Psoas muscle (tissue), 8 donors: ENCODE measurements around the gene TCFL5. TPM values are rescaled to one million over a fixed set of nuclear protein-coding genes. Genes with fewer than 3 reads are reported as not detected.
A peak's percentile ranks its signal among the peaks of the same experiment; 100 is the strongest.

Experiments
- ATAC-seq, 4 donors: fragments of 200-7000 bp; cut with Tn5 transposase; one replicate each; pipeline ENCODE4 v1.9.1; 2020; ENCODE audit warnings: moderate library complexity in 3 of 4, mild to moderate bottlenecking in 2 of 4
- DNase-seq, 2 donors: peaks; one replicate each; pipeline ENCODE4 v3.0.0-alpha.2; 2020
- H3K27ac ChIP-seq: fragments of 200-600 bp; one replicate; pipeline ENCODE4 v1.8.0; 2022
- H3K27me3 ChIP-seq, 3 donors: fragments of 200-600 bp in 1 of 3; one replicate each; pipeline versions ENCODE4 v1.6.1 to v1.8.0; 2013 to 2022; ENCODE audit warnings: low read length in 2 of 3, mild to moderate bottlenecking in 2 of 3, moderate library complexity in 1 of 3; ENCODE audit not compliant: insufficient read depth in 3 of 3
- H3K36me3 ChIP-seq, 2 donors: fragments of 200-600 bp in 1 of 2; one replicate each; pipeline versions ENCODE4 v1.6.1 to v1.8.0; 2013 to 2022; ENCODE audit warnings: low read depth in 1 of 2, mild to moderate bottlenecking in 1 of 2, moderate library complexity in 1 of 2; ENCODE audit not compliant: insufficient read depth in 1 of 2
- H3K4me1 ChIP-seq: fragments of 200-600 bp; one replicate; pipeline ENCODE4 v1.8.0; 2022
- H3K4me3 ChIP-seq: fragments of 200-600 bp; one replicate; pipeline ENCODE4 v1.8.0; 2022; ENCODE audit warnings: mild to moderate bottlenecking
- H3K9me3 ChIP-seq: fragments of 200-600 bp; one replicate; pipeline ENCODE4 v1.8.0; 2022
- CTCF ChIP-seq: fragments of 200-600 bp; IDR thresholded peaks from one replicate; pipeline ENCODE4 v1.8.0; 2022; ENCODE audit warnings: antibody characterized with exemption
- WGBS, 3 donors: extraction: QIAGEN DNeasy Blood & Tissue Kit; methylation state at CpG; one replicate each; pipeline versions ENCODE4 v1.1.6 to v1.1.7; 2013; 5-methylcytosine and 5-hydroxymethylcytosine counted together
- intact Hi-C, 2 donors: fragments of 100-400 bp; cut with DNase I; formaldehyde crosslinking; loops; one replicate each; pipeline versions ENCODE4 v1.11.0 to v1.14.2; 2022
- polyA plus RNA-seq, 3 donors: library from polyadenylated mRNA; stranded (reverse); fragments of 200-250 nt; gene quantifications; one replicate each; pipeline ENCODE4 v1.2.3, GENCODE V29; 2013
- total RNA-seq, 4 donors: library from RNA; stranded (reverse); fragmentation: NEBNext Ultra II Directional in 2 of 4; extraction: Animal tissue kit (Norgen Biotek cat#: 25700) in 2 of 4; gene quantifications; one replicate each; pipeline versions ENCODE4 v1.2.1 to v1.2.4, GENCODE V29; 2021 to 2023
- donor health status: healthy with polysubstance abuse.
- donor health status: DM: no; HTN: no; CAD: no; lungs with moderate emphysema.
- donor health status: Bipolar disorder and iron deficiency.
- donor health status: healthy.
- donor health status: DM: yes; HTN: yes; CAD: no.
- donor health status: DM: no; HTN: no; CAD: no.
- donor health status: DM: no; HTN: no; CAD: no.
- donor health status: DM: yes; HTN: yes; CAD: no.

The TCFL5 gene
- total and polyA plus RNA-seq, 7 donors = 2.3 to 5.2 (median 3.9) TPM

GRCh38 chr20:62830251-62830650, 31.4 kb downstream of the TCFL5 start:
- H3K9me3 ChIP-seq = no peaks in the 10 kb centered on the region
- peak in 1 of 2 donors; percentile 36 for DNase-seq
- no peak overlapping the region for H3K27ac ChIP-seq
- ATAC-seq = no peak
- H3K27me3 ChIP-seq = peaks cover 0 to 29% (median 9%) of the 10 kb centered on the region in 3 donors
- 92 to 96% (median 93%) methylated on average over 9 to 14 of the region's 14 CpGs for WGBS, 3 donors
- no peak overlapping the region for H3K4me3 ChIP-seq
- TF ChIP-seq CTCF = no peak
- H3K36me3 ChIP-seq = no peaks in the 10 kb centered on the region
- intact Hi-C loops = no loop called here
- no peaks in the 10 kb centered on the region for H3K4me1 ChIP-seq

GRCh38 chr20:62829231-62830230, 32.1 kb downstream of the TCFL5 start:
- DNase-seq = peak in 1 of 2 donors; percentile 43
- no peaks in the 10 kb centered on the region for H3K36me3 ChIP-seq

GRCh38 chr20:62828511-62829230, 33.0 kb downstream of the TCFL5 start:
- no peaks in the 10 kb centered on the region for H3K36me3 ChIP-seq
- no peak for TF ChIP-seq CTCF
- WGBS, 3 donors = 74 to 80% (median 80%) methylated on average over 29 of the region's 29 CpGs
- H3K4me1 ChIP-seq = no peaks in the 10 kb centered on the region
- peaks cover 0 to 27% (median 9%) of the 10 kb centered on the region in 3 donors for H3K27me3 ChIP-seq
- no peak overlapping the region for H3K4me3 ChIP-seq
- no peaks in the 10 kb centered on the region for H3K9me3 ChIP-seq
- intact Hi-C loops = no loop called here
- H3K27ac ChIP-seq = no peak overlapping the region
- DNase-seq (no peak), ATAC-seq (no peak)

More at GRCh38 chr20:62829231-62830230, 32.1 kb downstream of the TCFL5 start:
- TF ChIP-seq CTCF = no peak
- WGBS, 3 donors = 91 to 96% (median 92%) methylated on average over 26 to 32 of the region's 32 CpGs
- Histone ChIP-seq H3K9me3 (no peaks in the 10 kb centered on the region), H3K27me3 (peaks cover 0 to 27% (median 9%) of the 10 kb centered on the region in 3 donors), H3K4me3 (no peak overlapping the region), H3K27ac (no peak overlapping the region), H3K4me1 (no peaks in the 10 kb centered on the region)
- ATAC-seq = no peak
- intact Hi-C loops = no loop called here

- H3K4me3 ChIP-seq = no peak overlapping the region
- no peak overlapping the region for H3K27ac ChIP-seq
- H3K4me1 ChIP-seq = no peaks in the 10 kb centered on the region
- no peak for DNase-seq
- peaks cover 0 to 21% (median 7%) of the 10 kb centered on the region in 3 donors for H3K27me3 ChIP-seq
- 81 to 90% (median 83%) methylated on average over 8 to 9 of the region's 9 CpGs for WGBS, 3 donors
- intact Hi-C loops = no loop called here
- H3K9me3 ChIP-seq = no peaks in the 10 kb centered on the region
- no peaks in the 10 kb centered on the region for H3K36me3 ChIP-seq
- ATAC-seq = no peak
- no peak for TF ChIP-seq CTCF
Observed at GRCh38 chr20:62828051-62828450, 33.6 kb downstream of the TCFL5 start.
